Heart left ventricle (tissue), 16 donors: ENCODE data around the gene HAO1. TPM values are rescaled to one million over a fixed set of nuclear protein-coding genes. Genes with fewer than 3 reads are reported as not detected.
"Not testable (repeated sequence)": the region's sequence is repeated elsewhere in the genome, so short reads cannot be mapped to it uniquely, and the experiment has no call there.

Source experiments
- ATAC-seq, 4 donors: fragments of 200-7000 bp; cut with Tn5 transposase; one replicate each; pipeline ENCODE4 v1.9.1; 2020 to 2022; ENCODE audit warnings: moderate library complexity in 4 of 4, mild to moderate bottlenecking in 3 of 4, moderate number of reproducible peaks in 1 of 4
- DNase-seq, 5 donors: peaks; one replicate each; pipeline ENCODE4 v3.0.0-alpha.2; 2020
- H3K27ac ChIP-seq, 12 donors: fragments of 200-600 bp; sonication (generic) in 4 of 12; one replicate each; pipeline versions ENCODE4 v1.5.0 to v1.8.0; 2016 to 2022; ENCODE audit warnings: mild to moderate bottlenecking in 2 of 12
- H3K27me3 ChIP-seq, 9 donors: fragments of 200-600 bp; sonication (generic) in 2 of 9; one replicate each; pipeline versions ENCODE4 v1.5.1 to v1.8.0; 2016 to 2022; ENCODE audit warnings: mild to moderate bottlenecking in 3 of 9
- H3K36me3 ChIP-seq, 9 donors: fragments of 200-600 bp; sonication (generic) in 2 of 9; one replicate each; pipeline versions ENCODE4 v1.5.0 to v1.8.0; 2018 to 2022; ENCODE audit warnings: mild to moderate bottlenecking in 2 of 9
- H3K4me1 ChIP-seq, 12 donors: fragments of 200-600 bp; sonication (generic) in 4 of 12; one replicate each; pipeline versions ENCODE4 v1.5.0 to v1.8.0; 2016 to 2022; ENCODE audit warnings: mild to moderate bottlenecking in 3 of 12
- H3K4me3 ChIP-seq, 12 donors: fragments of 200-600 bp; sonication (generic) in 4 of 12; one replicate each; pipeline versions ENCODE4 v1.5.0 to v1.8.0; 2017 to 2022; ENCODE audit warnings: mild to moderate bottlenecking in 9 of 12, moderate library complexity in 4 of 12
- H3K9me3 ChIP-seq, 12 donors: fragments of 200-600 bp; sonication (generic) in 4 of 12; one replicate each; pipeline versions ENCODE4 v1.5.0 to v1.8.0; 2016 to 2022; ENCODE audit warnings: mild to moderate bottlenecking in 1 of 12
- CTCF ChIP-seq, 12 donors: fragments of 200-600 bp; sonication (generic) in 4 of 12; IDR thresholded peaks; one replicate each; pipeline versions ENCODE4 v1.5.0 to v1.8.0; 2018 to 2022; ENCODE audit warnings: antibody characterized with exemption in 12 of 12, mild to moderate bottlenecking in 5 of 12
- POLR2A ChIP-seq, 2 donors: fragments of 450-650 bp; IDR thresholded peaks; one replicate each; pipeline ENCODE4 v1.6.1; 2017; ENCODE audit warnings: antibody characterized with exemption in 2 of 2, mild to moderate bottlenecking in 2 of 2, moderate library complexity in 2 of 2
- WGBS, 4 donors: extraction: QIAGEN DNeasy Blood & Tissue Kit in 2 of 4; methylation state at CpG; one replicate each; pipeline versions ENCODE4 v1.1.5 to v1.1.7; 2013 to 2018; 5-methylcytosine and 5-hydroxymethylcytosine counted together
- intact Hi-C, 10 donors: fragments of 100-400 bp; cut with DNase I; formaldehyde crosslinking; loops; one replicate each; pipeline versions ENCODE4 v1.11.1 to v1.14.2; 2022
- polyA plus RNA-seq, 2 donors: library from polyadenylated mRNA; stranded (reverse); fragments of 200-250 nt; gene quantifications; one replicate each; pipeline ENCODE4 v1.2.3, GENCODE V29; 2013
- total RNA-seq, 9 donors: library from RNA; depleted of rRNA in 2 of 9; stranded (reverse); fragments of >200 nt in 2 of 9; fragmentation: NEBNext Ultra II Directional in 3 of 9; extraction: Animal tissue kit (Norgen Biotek cat#: 25700) in 3 of 9; gene quantifications; one replicate each; pipeline versions ENCODE4 v1.1.0 to v1.2.4, GENCODE V29; 2016 to 2023
- donor health status: ischemic (EF 13 %, LVEDD 7.1; RV severe dilation, severe dysfunction).
- donor health status: healthy with polysubstance abuse.
- donor health status: DM: no; HTN: yes; CAD: no.
- donor health status: DM: no; HTN: no; CAD: no.
- donor health status: ischemic (EF 25% LVEDD 6.9; RV normal size, moderate dysfunction).
- donor health status: ischemic (EF 25% LVEDD 5.7; RV mildly dilated, moderate dysfunction).
- donor health status: healthy.
- donor health status: DM: yes; HTN: yes; CAD: no.
- donor health status: ischemic (EF 35%, LVEDD 5.7; RV mildly dilated, moderate dysfunction).
- donor health status: nonischemic (EF 11% LVEDD 7.7; RV severe dilation, severe dysfunction).
- donor health status: DM: yes; HTN: yes; CAD: no.
- donor health status: PGD.
- donor health status: ischemic (EF 29% LVEDD 5.4; RV normal size, mild dysfunction).
- donor health status: nonischemic (EF 23%, LVEDD 6.1; RV moderate dilation, normal function).

HAO1 gene
- total and polyA plus RNA-seq, 11 donors: 0.17 TPM; not detected in 10

GRCh38 chr20:7959484-7959883, 19.2 kb upstream of the HAO1 start:
- Histone ChIP-seq H3K4me1 (no peaks in the 10 kb centered on the region), H3K27me3 (peaks cover 0 to 3% (median 0%) of the 10 kb centered on the region in 9 donors), H3K9me3 (peaks cover 0 to 6% (median 0%) of the 10 kb centered on the region in 12 donors), H3K36me3 (no peaks in the 10 kb centered on the region), H3K27ac (no peak overlapping the region), H3K4me3 (no peak overlapping the region)
- 39 to 47% (median 44%) methylated on average over 1 of the region's 1 CpG for WGBS, 4 donors
- DNase-seq (no peak), ATAC-seq (no peak)
- intact Hi-C loops: no loop called here
- no peak for TF ChIP-seq CTCF (IDR thresholded peaks at IDR 0.05)
- TF ChIP-seq POLR2A (IDR thresholded peaks at IDR 0.05): no peak

- peaks cover 0 to 13% (median 0%) of the 10 kb centered on the region in 12 donors for H3K9me3 ChIP-seq
- WGBS, 4 donors: 79 to 85% (median 81%) methylated on average over 9 of the region's 9 CpGs
- H3K4me1 ChIP-seq, H3K36me3 ChIP-seq, intact Hi-C loops, ATAC-seq, H3K27ac ChIP-seq, H3K4me3 ChIP-seq, H3K27me3 ChIP-seq, DNase-seq: not testable (repeated sequence)
Measured at GRCh38 chr20:7956561-7956960, 16.3 kb upstream of the HAO1 start.

GRCh38 chr20:7950387-7950786, 10.1 kb upstream of the HAO1 start:
- H3K27ac ChIP-seq: no peak overlapping the region
- no peaks in the 10 kb centered on the region for H3K27me3 ChIP-seq
- peaks cover 0 to 17% (median 5%) of the 10 kb centered on the region in 12 donors for H3K9me3 ChIP-seq
- DNase-seq (no peak), ATAC-seq (no peak)
- no peaks in the 10 kb centered on the region for H3K4me1 ChIP-seq
- intact Hi-C loops: no loop called here
- TF ChIP-seq CTCF (IDR thresholded peaks at IDR 0.05) (no peak), POLR2A (IDR thresholded peaks at IDR 0.05) (no peak)
- H3K4me3 ChIP-seq: no peak overlapping the region
- 68 to 78% (median 73%) methylated on average over 1 of the region's 1 CpG for WGBS, 4 donors
- no peaks in the 10 kb centered on the region for H3K36me3 ChIP-seq

- ATAC-seq (no peak), DNase-seq (no peak)
- Histone ChIP-seq H3K4me1 (no peaks in the 10 kb centered on the region), H3K4me3 (no peak overlapping the region), H3K9me3 (peaks cover 0 to 17% (median 5%) of the 10 kb centered on the region in 12 donors), H3K36me3 (no peaks in the 10 kb centered on the region), H3K27me3 (no peaks in the 10 kb centered on the region), H3K27ac (no peak overlapping the region)
- 25 to 30% (median 29%) methylated on average over 2 of the region's 2 CpGs for WGBS, 4 donors
- intact Hi-C loops: no loop called here
- TF ChIP-seq CTCF (IDR thresholded peaks at IDR 0.05): no peak
- TF ChIP-seq POLR2A (IDR thresholded peaks at IDR 0.05): no peak
Measured at GRCh38 chr20:7943891-7944290, 3.6 kb upstream of the HAO1 start.

- H3K27ac ChIP-seq: no peak overlapping the region
- ATAC-seq (no peak), DNase-seq (no peak)
- H3K36me3 ChIP-seq: no peaks in the 10 kb centered on the region
- TF ChIP-seq CTCF (IDR thresholded peaks at IDR 0.05) (no peak), POLR2A (IDR thresholded peaks at IDR 0.05) (no peak)
- H3K9me3 ChIP-seq: no peaks in the 10 kb centered on the region
- peaks cover 0 to 4% (median 0%) of the 10 kb centered on the region in 12 donors for H3K4me1 ChIP-seq
- no peak overlapping the region for H3K4me3 ChIP-seq
- no peaks in the 10 kb centered on the region for H3K27me3 ChIP-seq
- 64 to 75% (median 70%) methylated on average over 4 of the region's 4 CpGs for WGBS, 4 donors
- intact Hi-C loops: loop anchor here in 8 of 10 donors (5.0 to 10.0 kb wide), 3 partner anchors 103 to 783 kb away; no protein-coding TSS in a partner anchor
Measured at GRCh38 chr20:7939663-7940062, 595 bp downstream of the HAO1 start.
